Measurements from ENCODE around the gene FADS1. TPM values are rescaled to one million over a fixed set of nuclear protein-coding genes. Genes with fewer than 3 reads are reported as not detected.

The FADS1 gene
- total RNA-seq, 1 donor, result 12.1 TPM

DNA sequence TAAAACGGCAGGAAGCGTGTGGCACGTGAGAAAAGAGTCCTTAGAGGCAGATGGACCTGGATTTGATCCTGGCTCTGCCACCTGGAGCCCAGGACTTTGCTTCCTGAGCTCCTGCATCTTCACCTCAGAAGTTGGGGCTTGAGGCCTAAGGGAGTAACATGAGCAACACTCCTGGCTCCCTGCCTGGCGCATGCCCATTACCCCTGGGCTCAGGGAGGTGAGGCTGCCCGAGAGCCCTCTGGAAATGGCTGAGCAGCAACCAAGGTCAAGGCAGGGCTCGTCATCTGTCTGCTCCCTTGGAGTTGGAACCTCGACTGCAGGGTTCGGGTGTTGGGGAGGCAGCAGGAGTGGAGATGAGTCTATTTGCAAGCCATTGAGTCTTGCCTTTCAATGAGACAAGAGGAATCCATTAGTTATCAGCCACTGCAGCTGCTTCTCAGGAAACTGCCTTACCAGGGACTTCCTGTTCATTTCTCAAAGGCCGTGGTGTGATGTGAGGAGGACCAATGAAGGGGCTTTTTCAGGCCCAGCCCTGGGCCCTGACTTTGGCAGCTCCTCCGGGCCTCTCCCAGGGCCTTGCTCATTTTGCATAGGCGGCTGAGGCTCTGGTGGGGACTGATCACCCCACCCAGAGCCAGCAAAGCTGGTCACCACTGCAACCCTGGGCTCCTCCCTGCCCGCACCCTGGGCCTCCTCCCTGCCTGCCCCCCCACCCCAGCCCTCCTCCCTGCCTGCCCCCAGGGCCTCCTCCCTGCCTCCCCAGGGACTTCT lies 17.7 kb upstream of the FADS1 start:
- no peaks in the 10 kb centered on the region for H3K27me3 ChIP-seq (ENCODE audit: insufficient read depth, low read length)
- H3K4me1 ChIP-seq (ENCODE audit: insufficient read depth, low read length), result peaks cover 60% of the 10 kb centered on the region
- H3K4me3 ChIP-seq (ENCODE audit: low read length), result no peak overlapping the region
- no peaks in the 10 kb centered on the region for H3K9me3 ChIP-seq (ENCODE audit: low read depth, low read length)

DNA sequence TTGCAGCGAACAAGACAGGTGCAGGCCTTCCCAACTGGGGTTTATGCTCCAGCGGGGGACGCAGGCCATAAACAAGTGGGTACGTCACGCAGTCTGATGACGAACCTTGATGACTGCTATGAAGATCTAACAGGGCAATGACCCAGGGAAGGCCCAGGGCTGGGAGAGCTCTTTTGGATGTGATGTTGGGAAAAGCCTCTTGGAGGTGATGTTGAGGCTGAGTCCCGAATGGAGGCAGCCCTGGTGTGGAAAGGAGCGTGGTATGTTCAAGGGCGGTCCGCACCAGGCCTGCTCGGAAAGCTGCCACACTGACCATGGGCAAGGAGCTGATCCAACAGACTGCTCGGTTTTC lies 17.1 kb upstream of the FADS1 start:
- Histone ChIP-seq H3K9me3 (ENCODE audit: low read depth, low read length) (no peaks in the 10 kb centered on the region), H3K27me3 (ENCODE audit: insufficient read depth, low read length) (no peaks in the 10 kb centered on the region), H3K4me3 (ENCODE audit: low read length) (no peak overlapping the region), H3K4me1 (ENCODE audit: insufficient read depth, low read length) (peaks cover 66% of the 10 kb centered on the region)

DNA sequence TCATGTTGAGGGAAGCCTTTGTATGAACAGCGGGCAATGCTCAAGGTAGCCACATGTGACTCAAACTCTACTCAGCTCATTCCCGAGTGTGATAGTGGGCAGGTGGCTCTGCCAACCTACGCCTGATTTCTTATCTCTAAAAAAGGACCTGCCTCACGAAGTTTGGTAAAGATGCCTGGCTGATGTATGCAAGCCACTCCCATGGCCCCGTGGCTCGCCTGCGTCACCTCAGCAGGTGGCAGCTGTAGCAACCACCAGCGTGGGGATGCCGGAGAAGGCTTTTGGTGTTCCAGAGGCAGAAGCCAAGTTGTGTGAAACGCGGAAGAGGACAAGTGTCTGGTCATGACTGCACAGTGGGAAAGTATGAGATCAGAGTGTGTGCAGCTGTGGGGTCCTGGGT lies 16.7 kb upstream of the FADS1 start:
- H3K27me3 ChIP-seq (ENCODE audit: insufficient read depth, low read length), result peaks cover 4% of the 10 kb centered on the region
- H3K4me1 ChIP-seq (ENCODE audit: insufficient read depth, low read length), result peaks cover 70% of the 10 kb centered on the region
- H3K9me3 ChIP-seq (ENCODE audit: low read depth, low read length), result no peaks in the 10 kb centered on the region

DNA sequence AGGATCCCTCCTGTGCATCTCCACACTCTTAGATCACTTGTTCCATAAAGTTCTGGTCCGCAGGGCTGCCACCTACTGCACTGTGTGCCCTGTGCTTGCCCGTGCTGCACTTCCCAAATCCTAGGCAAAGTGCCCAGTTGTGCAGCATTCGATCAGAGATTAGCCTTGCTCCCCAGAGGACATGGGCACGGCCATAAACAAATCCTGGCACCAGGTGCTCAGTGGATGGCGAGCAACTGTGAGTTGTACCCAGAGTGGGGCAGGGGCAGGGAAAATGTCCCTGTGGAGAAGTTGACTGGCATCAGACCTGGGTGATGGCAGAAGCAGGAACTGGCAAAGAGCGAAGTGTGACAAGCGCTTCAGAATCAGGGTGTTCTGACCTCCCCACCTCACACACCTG lies 16.0 kb upstream of the FADS1 start:
- peaks cover 5% of the 10 kb centered on the region for H3K27me3 ChIP-seq (ENCODE audit: insufficient read depth, low read length)
- no peaks in the 10 kb centered on the region for H3K9me3 ChIP-seq (ENCODE audit: low read depth, low read length)
- peaks cover 77% of the 10 kb centered on the region for H3K4me1 ChIP-seq (ENCODE audit: insufficient read depth, low read length)
- H3K4me3 ChIP-seq (ENCODE audit: low read length), result no peak overlapping the region

More for the DNA sequence above, 16.7 kb upstream of the FADS1 start:
- no peak overlapping the region for H3K4me3 ChIP-seq (ENCODE audit: low read length)

DNA sequence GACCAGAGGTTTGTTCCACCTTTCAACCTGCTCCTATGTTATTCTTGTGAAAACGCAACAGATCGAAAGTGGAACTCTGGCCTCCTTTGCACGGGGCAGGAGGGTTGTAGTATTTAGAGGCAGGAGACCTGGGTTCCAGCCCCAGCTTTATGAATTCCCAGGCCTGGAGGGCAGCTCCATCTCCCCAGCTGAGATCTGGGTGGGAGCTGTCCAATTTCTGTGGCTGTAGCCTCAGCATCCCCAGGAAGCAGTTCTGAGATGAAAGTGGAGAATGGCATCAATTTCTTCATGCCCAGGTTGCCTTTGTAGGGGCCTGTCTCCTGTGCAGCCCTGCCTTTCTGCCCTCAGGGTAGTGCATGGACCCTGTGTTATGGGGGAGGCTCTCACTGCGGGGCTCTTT lies 15.4 kb upstream of the FADS1 start:
- no peaks in the 10 kb centered on the region for H3K9me3 ChIP-seq (ENCODE audit: low read depth, low read length)
- no peak overlapping the region for H3K4me3 ChIP-seq (ENCODE audit: low read length)
- peaks cover 83% of the 10 kb centered on the region for H3K4me1 ChIP-seq (ENCODE audit: insufficient read depth, low read length)
- peaks cover 5% of the 10 kb centered on the region for H3K27me3 ChIP-seq (ENCODE audit: insufficient read depth, low read length)

GRCh38 chr11:61830237-61831105 lies 13.7 kb upstream of the FADS1 start:
- H3K27me3 ChIP-seq (ENCODE audit: insufficient read depth, low read length), result peaks cover 5% of the 10 kb centered on the region
- H3K9me3 ChIP-seq (ENCODE audit: low read depth, low read length), result no peaks in the 10 kb centered on the region
- H3K4me1 ChIP-seq (ENCODE audit: insufficient read depth, low read length), result peaks cover 79% of the 10 kb centered on the region
- no peak overlapping the region for H3K4me3 ChIP-seq (ENCODE audit: low read length)

GRCh38 chr11:61829806-61830205 lies 13.0 kb upstream of the FADS1 start:
- H3K4me3 ChIP-seq (ENCODE audit: low read length), result no peak overlapping the region
- no peaks in the 10 kb centered on the region for H3K9me3 ChIP-seq (ENCODE audit: low read depth, low read length)
- H3K4me1 ChIP-seq (ENCODE audit: insufficient read depth, low read length), result peaks cover 73% of the 10 kb centered on the region
- peaks cover 5% of the 10 kb centered on the region for H3K27me3 ChIP-seq (ENCODE audit: insufficient read depth, low read length)

GRCh38 chr11:61828629-61829407 lies 12.0 kb upstream of the FADS1 start:
- H3K9me3 ChIP-seq (ENCODE audit: low read depth, low read length), result no peaks in the 10 kb centered on the region
- peaks cover 63% of the 10 kb centered on the region for H3K4me1 ChIP-seq (ENCODE audit: insufficient read depth, low read length)
- peaks cover 5% of the 10 kb centered on the region for H3K27me3 ChIP-seq (ENCODE audit: insufficient read depth, low read length)
- H3K4me3 ChIP-seq (ENCODE audit: low read length), result peak overlapping the region; percentile 41

- no peaks in the 10 kb centered on the region for H3K9me3 ChIP-seq (ENCODE audit: low read depth, low read length)
- H3K27me3 ChIP-seq (ENCODE audit: insufficient read depth, low read length), result peaks cover 5% of the 10 kb centered on the region
- peak overlapping the region; percentile 41 for H3K4me3 ChIP-seq (ENCODE audit: low read length)
- H3K4me1 ChIP-seq (ENCODE audit: insufficient read depth, low read length), result peaks cover 59% of the 10 kb centered on the region
These were observed 11.5 kb upstream of the FADS1 start for GRCh38 chr11:61828379-61828628.

DNA sequence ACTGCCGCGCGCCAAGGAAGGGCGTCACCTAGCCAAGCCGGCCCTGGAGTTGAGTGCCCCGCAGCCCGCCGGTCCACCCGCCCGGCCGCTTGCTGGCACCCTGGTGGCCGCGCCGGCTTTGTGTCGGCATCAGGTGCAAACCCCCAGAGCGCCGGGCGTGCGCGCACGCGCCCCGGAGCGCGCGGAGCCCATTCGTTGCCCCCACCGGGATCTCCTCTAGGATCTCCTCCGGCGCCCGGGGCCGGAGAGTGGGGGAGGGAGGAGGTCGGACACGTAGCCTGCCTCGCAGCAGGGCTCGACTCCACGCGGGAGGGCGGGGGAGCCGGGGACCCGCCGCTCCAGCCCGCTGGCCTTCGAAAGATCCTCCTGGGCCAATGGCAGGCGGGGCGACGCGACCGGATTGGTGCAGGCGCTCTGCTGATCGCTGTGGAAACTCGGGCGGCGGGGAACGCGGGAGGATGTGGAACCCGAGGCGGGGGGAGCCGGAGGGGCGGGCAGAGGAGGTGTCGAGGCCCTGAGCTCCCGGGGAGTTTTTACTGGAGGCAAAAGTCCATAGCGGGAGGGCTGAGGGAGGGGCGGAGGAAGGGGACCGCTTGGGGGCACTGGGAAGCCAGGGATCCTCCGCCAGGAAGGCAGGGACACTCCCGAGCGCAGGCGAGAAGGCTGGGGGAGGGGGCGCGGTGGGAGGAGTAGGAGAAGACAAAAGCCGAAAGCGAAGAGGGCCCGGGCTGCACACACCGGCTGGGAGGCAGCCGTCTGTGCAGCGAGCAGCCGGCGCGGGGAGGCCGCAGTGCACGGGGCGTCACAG lies 11.0 kb upstream of the FADS1 start, which contains the start of gene FADS2:
Gene FADS2 (plus strand): TSS at position 730 of the 808 bp plus-strand sequence. CDS start 91 bp downstream, outside the sequence.
- Histone ChIP-seq H3K27me3 (ENCODE audit: insufficient read depth, low read length) (peaks cover 5% of the 10 kb centered on the region), H3K4me3 (ENCODE audit: low read length) (peak within 1 kb of the TSS; percentile 41), H3K4me1 (ENCODE audit: insufficient read depth, low read length) (peaks cover 59% of the 10 kb centered on the region), H3K9me3 (ENCODE audit: low read depth, low read length) (no peaks in the 10 kb centered on the region)

GRCh38 chr11:61826930-61827570 lies 10.2 kb upstream of the FADS1 start:
- H3K4me1 ChIP-seq (ENCODE audit: insufficient read depth, low read length), result peaks cover 54% of the 10 kb centered on the region
- peak overlapping the region; percentile 41 for H3K4me3 ChIP-seq (ENCODE audit: low read length)
- peaks cover 5% of the 10 kb centered on the region for H3K27me3 ChIP-seq (ENCODE audit: insufficient read depth, low read length)

DNA sequence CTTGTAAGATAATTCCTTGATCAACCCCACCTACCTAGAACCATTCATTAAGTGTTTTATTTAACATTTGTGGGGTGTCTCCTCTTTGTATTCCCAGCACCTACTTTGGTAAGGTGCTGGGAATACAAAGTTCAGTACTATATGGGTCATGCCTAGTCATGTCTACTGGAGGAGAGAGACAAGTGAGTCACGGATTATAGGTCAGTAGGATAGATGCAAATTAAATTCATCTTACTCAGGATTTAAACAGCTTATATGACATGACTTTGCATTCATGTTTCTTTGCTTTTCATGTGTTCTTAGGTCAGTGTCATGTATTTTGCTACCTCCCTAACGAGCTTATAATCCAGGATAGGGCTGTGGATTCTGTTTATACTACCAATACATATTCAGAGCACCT lies 3.4 kb upstream of the FADS1 start:
- Histone ChIP-seq H3K4me3 (ENCODE audit: low read length) (no peak overlapping the region), H3K4me1 (ENCODE audit: insufficient read depth, low read length) (peaks cover 22% of the 10 kb centered on the region), H3K9me3 (ENCODE audit: low read depth, low read length) (no peaks in the 10 kb centered on the region), H3K27me3 (ENCODE audit: insufficient read depth, low read length) (peaks cover 3% of the 10 kb centered on the region)

More at GRCh38 chr11:61826930-61827570, 10.2 kb upstream of the FADS1 start:
- H3K9me3 ChIP-seq (ENCODE audit: low read depth, low read length), result no peaks in the 10 kb centered on the region

GRCh38 chr11:61817471-61818202 lies 834 bp upstream of the FADS1 start:
- H3K4me3 ChIP-seq (ENCODE audit: low read length), result no peak overlapping the region
- H3K27me3 ChIP-seq (ENCODE audit: insufficient read depth, low read length), result peaks cover 3% of the 10 kb centered on the region
- peaks cover 29% of the 10 kb centered on the region for H3K4me1 ChIP-seq (ENCODE audit: insufficient read depth, low read length)
- no peaks in the 10 kb centered on the region for H3K9me3 ChIP-seq (ENCODE audit: low read depth, low read length)
